Thyroid gland (tissue), 4 donors: ENCODE measurements around the gene TRIM14.

ENCODE experiments used
- POLR2A ChIP-seq, 2 donors: fragments of 450-650 bp; IDR thresholded peaks; one replicate each; pipeline ENCODE4 v1.6.1; 2017; ENCODE audit warnings: antibody characterized with exemption in 2 of 2, mild to moderate bottlenecking in 2 of 2, moderate library complexity in 1 of 2
- TF ChIP-seq, protein P1 (sequence below), 6 experiments: fragments of 200-600 bp in 3 of 6; fragments of 450-650 bp in 3 of 6; sonication (generic) in 3 of 6; IDR thresholded peaks; one replicate each; pipeline ENCODE4 v1.5.1; 2016 to 2019; ENCODE audit warnings: antibody characterized with exemption in 6 of 6, mild to moderate bottlenecking in 2 of 6, inconsistent platforms in 1 of 6, moderate library complexity in 1 of 6

DNA sequence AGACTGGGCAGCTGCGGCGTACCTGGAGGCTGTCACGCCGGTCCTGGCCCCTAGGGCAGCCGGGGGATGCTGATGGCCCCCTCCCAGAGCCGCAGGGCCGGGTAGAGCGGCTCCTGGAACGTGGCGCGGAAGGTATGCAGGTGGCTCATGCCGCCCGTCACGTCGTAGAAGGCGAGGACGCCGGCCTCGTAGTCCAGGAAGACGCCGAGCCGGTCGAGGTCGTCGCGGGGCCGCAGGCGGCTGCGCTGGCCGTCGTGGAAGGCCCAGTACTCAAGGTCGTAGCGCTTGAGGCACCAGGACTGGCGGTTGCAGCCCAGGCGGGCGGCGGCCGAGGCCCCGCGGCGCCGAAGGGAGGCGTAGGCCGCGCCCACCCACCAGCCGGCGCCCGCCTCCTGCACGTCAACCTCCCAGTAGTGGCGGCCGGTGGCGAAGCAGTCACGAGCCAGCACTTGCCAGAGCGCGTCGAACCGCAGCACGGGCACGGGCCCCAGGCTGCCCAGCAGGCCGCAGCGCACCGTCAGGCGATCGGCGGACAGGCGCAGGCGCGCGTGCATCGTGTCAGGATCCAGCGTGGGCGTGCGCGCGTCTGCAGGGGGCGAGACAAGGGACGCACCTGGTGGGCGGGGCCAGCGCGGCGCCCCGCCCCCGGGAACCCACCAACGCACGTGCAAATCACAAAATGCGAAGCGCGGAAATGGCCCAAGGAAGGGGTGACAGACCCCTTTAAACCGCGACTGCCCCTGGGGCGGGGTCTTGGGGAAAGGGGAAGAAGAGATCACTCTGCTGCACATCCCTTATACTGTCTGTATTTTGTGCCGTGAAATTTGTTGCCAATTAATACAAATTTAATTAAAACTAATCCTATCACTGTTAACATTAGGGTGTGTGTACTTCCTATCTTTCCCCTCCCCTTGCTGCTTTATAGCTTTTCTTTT is 31.3 kb downstream of the TRIM14 start:
- TF ChIP-seq, protein P1, sequence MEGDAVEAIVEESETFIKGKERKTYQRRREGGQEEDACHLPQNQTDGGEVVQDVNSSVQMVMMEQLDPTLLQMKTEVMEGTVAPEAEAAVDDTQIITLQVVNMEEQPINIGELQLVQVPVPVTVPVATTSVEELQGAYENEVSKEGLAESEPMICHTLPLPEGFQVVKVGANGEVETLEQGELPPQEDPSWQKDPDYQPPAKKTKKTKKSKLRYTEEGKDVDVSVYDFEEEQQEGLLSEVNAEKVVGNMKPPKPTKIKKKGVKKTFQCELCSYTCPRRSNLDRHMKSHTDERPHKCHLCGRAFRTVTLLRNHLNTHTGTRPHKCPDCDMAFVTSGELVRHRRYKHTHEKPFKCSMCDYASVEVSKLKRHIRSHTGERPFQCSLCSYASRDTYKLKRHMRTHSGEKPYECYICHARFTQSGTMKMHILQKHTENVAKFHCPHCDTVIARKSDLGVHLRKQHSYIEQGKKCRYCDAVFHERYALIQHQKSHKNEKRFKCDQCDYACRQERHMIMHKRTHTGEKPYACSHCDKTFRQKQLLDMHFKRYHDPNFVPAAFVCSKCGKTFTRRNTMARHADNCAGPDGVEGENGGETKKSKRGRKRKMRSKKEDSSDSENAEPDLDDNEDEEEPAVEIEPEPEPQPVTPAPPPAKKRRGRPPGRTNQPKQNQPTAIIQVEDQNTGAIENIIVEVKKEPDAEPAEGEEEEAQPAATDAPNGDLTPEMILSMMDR (IDR thresholded peaks at IDR 0.05): peak in 1 of 6 experiments; percentile 6
- TF ChIP-seq POLR2A (IDR thresholded peaks at IDR 0.05): peak in 1 of 2 donors; percentile 36
